Measurements from ENCODE around the gene PCIF1. TPM values are rescaled to one million over a fixed set of nuclear protein-coding genes. Genes with fewer than 3 reads are reported as not detected.
"Not testable (repeated sequence)": the region's sequence is repeated elsewhere in the genome, so short reads cannot be mapped to it uniquely, and the experiment has no call there.

Gene PCIF1
- total RNA-seq, 1 donor from 2014 or later: 19.0 TPM

DNA sequence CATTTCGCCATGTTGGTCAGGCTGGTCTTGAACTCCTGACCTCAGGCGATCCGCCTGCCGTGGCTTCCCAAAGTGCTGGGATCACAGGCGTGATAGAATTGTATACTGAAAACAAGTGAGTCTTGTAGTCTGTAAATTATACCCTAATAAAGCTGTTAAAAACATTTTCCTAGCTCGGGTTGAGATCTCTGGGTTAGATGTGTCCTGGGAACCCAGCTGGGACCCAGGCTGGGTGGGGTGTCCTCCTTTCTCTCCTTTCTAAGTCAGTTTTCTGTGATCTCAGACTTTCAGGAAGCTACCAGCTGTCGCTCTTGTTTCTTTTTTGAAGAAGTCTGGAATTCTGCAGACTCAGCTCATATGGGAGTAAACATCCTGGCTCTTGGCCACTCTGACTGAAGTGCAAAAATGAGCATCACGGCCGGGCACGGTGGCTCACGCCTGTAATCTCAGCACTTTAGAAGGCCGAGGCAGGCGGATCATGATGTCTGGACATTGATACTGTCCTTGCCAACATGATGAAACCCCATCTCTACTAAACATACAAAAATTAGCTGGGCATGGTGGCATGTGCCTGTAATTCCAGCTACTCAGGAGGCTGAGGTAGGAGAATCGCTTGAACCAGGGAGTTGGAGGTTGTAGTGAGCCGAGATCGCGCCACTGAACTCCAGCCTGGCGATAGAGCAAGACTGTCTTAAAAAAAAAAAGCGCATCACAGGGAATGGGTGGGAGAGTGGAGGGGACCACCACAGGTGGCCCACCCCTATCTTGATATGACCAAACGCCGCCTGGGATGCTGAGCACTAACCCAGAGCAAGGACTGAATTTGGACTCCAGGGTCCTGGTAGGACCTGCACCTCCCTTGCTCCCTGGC lies 9.9 kb upstream of the PCIF1 start:
- no peak for ATAC-seq

DNA sequence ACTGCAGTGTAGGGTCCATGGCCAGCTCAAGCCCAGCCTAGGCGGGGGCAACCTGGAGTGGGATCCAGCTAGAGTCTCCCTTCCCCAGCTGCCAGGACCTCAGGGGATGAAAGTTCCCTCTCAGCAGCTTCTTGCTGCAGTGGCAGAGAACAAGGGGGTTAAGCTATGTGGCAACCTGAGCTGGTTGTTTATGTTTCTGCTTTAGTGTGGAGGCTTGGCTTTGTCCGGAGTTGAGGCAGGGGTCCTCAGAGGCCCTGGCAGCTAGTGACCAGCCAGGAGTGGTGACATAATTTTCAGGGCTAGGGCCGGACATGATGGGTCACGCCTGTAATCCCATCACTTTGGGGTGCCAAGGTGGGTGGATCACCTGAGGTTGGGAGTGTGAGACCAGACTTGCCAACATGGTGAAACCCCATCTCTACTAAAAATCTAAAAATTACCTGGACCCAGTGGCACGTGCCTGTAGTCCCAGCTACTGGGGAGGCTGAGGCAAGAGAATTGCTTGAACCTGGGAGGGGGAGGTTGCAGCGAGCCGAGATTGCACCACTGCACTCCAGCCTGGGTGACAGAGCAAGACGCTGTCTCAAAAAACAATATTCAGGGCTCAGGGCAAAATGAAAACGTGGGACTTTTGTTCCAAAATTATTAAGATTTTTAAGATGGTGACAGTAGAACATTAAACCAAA lies 8.5 kb upstream of the PCIF1 start:
- no peak for ATAC-seq

DNA sequence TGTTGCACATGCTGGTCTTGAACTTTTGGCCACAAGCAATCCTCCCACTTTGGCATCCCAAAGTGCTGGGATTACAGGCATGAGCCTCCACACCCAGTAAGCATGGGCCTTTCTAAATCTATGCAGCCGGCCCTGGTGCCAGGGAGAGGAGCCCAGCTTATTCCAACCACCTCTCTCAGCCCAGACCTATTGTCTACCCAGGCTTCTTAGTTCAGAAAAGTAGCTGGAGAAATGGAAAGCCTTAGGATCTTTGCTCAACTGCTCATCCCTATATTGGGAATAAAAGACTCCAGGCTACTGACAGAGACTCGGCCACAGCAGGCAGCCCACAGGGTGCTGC lies 7.8 kb upstream of the PCIF1 start:
- no peak for ATAC-seq

DNA sequence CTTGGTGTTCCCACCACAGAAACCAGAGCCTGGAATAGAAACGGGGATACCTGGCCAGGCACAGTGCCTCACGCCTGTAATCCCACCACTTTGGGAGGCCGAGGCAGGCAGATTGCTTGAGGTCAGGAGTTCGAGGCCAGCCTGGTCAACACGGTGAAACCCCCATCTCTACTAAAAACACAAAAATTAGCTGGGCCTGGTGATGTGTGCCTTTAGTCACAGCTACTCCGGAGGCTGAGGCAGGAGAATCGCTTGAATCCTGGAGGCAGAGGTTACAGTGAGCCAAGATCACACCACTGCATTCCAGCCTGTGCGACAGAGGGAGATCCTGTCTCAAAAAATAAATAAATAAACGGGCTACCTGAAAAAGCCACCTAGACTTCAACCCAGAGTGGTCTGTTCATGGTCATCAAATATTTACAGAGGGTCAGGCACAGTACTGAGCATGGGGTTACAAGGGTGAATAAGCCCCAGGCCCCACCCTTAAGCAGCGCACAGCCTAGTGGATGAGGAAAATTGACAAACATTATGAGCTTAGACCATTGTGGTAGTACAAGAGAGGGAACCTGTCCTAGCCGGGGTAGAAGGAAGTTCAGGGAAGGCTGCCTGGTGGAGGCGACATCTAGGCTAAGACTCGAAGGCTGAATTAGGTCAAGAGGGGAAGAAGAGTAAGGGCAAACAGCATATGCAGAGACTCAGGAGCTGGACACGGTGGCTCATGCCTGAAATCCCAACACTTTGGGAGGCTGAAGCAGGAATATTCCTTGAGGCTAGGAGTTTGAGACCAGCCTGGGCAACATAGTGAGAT lies 7.2 kb upstream of the PCIF1 start:
- peak; percentile 10 for ATAC-seq

DNA sequence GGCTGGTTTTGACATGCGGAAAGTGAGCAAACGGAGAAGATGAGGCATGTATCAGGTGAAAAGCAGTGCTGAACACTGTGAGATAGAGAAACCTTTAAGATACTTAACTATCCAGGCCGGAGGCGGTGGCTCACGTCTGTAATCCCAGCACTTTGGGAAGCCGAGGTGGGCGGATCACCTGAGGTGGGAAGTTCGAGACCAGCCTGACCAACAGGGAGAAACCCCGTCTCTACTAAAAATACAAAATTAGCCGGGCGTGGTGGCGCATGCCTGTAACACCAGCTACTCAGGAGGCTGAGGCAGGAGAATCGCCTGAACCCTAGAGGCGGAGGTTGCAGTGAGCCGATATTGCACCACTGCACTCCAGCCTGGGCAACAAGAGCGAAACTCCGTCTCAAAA lies 2.8 kb upstream of the PCIF1 start:
- ATAC-seq: not testable (repeated sequence)

DNA sequence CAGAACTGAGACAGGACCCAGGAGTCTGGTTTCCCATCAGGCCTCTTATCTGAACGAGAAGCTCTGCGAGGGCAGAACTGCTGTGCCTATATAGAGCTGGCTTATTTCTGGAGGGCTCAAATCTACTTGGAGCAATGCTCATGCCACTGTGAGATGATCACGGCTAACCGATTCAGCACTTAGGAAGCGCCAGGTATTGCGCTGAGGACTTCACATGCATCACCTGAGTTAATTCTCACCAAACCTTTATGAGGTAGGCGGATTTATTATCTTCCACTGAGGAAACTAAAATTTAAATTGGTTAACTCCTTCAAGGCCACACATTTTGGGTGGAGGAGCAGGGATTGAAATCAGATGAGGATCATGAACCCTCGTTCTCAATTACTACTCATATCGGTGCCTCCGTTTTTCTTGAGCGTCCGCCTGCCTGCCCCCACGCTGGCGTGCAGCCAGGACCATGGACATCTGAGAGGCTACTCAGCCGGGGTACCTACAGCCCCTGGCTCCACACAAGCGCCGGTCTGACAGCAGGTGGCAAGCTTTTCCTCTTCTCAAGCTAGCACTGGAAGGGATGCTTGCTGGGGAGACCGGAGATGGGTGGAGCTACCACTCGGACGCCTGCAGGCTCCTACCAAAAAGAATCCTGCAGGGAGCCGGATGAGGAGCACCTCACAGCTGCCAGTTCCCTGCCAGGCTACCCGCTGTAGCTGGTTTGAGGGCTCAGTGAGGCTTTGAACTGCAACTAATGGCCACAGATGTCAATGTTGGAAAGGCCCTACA lies 1.0 kb upstream of the PCIF1 start:
- peak; percentile 51 for ATAC-seq

DNA sequence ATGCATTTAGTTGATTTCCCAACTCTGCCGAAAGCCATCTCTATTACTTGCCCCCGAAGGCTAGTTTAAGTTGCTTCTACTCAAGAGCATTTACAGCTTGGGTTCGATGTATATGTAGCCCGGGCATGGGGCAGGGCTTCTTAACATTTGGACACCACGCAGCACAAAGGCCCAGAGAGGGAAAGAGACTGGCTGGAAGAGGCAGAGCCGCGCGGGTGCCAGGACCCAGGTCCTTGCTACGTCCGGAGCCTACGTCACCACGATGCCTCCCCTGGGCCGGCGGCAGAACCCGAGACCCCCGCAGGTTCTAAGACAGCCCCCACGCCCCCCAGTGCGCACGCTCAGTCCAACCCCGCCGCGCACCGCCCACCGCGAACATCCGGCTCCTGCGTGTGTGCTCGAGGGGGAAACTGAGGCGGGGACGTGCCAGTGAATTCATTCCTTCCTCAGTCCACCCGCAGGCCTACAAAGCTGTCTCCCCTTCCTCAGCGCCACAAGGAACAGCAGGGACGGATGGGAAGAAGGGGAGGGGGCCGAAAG lies 367 bp upstream of the PCIF1 start:
- ATAC-seq: peak; percentile 16

DNA sequence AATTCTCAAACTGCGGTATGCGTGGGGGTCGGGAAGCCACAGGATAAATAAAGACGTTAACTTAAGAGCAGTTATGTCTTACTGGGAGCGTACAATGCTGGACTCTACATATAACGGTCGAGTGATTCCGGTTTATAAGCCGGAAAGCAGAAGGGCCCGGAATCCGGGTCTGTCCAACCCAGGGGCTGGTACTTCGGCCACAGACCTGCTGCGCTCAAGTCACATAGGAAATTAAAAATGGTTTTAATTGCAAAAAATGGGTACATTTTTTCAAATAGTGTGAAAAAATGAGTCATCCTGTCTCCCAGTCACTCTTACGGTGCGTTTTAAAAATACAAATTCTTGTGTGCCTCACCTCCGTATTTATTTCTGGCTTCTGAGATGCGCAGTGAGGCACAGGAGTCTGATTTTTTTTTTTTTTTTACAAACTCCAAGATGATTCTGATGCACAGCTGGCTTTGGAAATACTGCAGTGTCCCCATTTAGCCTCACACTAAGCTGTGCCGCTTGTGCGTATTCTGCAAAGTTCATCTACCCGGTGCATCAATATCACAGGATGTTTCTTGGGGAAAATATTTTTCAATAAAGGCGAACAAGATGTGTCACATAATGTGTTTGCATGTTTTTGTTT lies 1.0 kb downstream of the PCIF1 start:
- peak; percentile 2 for ATAC-seq

DNA sequence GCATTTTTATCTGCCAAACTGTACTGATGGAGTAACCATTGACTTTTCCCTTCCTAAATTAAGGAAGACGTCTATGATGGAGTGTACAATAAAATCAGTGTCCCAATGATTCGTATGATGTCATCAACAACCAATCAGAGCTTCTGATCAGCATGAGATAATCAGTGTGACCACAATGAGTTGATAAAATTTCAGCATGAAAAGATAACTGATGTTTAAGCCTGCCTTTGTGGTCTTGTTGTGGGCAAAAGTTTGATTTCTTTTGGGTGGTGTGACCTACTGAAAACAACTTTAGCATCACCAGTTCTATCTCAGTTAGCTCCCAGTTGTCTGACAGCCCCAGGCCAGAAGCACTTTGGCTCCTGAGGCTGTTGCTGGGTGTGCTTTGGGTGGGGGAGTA lies 3.3 kb downstream of the PCIF1 start:
- no peak for ATAC-seq

DNA sequence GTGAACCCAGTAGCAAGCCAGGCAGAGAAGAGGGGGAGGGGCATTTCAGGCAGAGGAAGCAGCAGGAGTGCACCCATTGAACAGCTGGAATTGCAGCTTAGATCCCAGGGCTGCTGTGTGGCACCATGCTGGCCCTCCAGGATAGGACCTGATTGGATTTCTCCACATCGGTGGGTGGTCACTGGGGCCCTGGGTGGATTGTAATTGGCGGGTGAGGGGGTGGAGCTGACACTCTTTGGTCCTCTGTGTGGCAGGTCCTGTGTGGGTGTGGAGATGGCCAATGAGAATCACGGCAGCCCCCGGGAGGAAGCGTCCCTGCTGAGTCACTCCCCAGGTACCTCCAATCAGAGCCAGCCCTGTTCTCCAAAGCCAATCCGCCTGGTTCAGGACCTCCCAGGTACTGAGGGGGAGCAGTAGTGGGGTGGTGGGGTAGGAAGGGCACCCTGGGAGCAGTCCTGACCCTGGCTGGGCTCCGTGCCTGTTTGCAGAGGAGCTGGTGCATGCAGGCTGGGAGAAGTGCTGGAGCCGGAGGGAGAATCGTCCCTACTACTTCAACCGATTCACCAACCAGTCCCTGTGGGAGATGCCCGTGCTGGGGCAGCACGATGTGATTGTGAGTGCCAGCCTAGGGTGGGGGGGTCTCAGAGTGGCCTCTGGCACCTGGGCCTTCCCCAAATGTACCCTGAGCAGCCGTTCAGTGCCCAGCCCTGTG lies 4.4 kb downstream of the PCIF1 start:
- ATAC-seq: no peak

DNA sequence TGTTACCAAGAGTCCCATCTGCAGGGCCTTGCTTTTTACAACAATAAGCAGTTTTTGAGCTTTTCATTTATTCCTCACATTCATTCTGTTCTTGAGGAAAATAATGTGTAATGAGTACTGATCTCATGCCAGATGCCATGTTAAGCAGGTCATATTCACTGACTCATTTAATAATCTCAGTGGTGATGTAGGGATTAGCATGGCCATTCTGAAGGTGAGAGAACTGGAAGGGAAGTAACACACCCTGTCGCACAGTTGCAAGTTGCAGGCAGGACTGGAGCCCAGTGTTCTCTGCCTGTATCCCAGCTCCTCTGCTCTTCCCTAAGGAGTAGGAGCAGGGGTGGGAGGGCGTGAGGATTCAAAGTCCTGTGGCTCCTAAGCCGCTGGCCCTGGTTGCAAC lies 5.6 kb downstream of the PCIF1 start:
- ATAC-seq: peak; percentile 54

DNA sequence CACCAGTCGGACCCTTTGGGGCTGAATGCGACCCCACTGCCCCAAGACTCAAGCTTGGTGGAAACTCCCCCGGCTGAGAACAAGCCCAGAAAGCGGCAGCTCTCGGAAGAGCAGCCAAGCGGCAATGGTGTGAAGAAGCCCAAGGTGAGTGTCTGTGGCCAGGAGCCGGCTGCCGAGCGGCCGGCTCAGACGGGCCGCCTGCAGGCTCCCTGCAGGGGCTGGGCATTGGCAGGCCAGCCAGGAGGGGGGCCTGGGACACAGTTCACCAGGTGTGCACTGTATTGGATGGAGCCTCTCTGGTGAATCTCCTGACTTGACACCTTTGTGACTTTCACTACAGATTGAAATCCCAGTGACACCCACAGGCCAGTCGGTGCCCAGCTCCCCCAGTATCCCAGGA lies 6.0 kb downstream of the PCIF1 start:
- ATAC-seq: no peak

DNA sequence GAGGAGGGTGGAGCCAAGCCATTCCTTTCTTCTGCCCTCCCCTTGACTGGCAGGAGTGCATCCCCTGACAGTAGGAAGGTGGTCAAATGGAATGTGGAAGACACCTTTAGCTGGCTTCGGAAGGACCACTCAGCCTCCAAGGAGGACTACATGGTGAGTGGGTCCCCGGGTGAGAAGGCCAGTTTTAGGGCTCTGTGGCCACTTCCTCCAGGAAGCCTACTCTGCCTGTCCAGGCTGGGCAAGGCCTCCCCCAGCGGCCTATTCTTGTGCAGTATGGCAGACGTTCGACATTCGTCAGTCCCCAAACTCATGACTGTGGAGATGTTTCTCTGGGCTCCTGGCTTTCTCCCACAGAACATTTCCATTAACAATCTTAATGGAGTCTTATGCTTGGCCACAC lies 9.1 kb downstream of the PCIF1 start:
- no peak for ATAC-seq

DNA sequence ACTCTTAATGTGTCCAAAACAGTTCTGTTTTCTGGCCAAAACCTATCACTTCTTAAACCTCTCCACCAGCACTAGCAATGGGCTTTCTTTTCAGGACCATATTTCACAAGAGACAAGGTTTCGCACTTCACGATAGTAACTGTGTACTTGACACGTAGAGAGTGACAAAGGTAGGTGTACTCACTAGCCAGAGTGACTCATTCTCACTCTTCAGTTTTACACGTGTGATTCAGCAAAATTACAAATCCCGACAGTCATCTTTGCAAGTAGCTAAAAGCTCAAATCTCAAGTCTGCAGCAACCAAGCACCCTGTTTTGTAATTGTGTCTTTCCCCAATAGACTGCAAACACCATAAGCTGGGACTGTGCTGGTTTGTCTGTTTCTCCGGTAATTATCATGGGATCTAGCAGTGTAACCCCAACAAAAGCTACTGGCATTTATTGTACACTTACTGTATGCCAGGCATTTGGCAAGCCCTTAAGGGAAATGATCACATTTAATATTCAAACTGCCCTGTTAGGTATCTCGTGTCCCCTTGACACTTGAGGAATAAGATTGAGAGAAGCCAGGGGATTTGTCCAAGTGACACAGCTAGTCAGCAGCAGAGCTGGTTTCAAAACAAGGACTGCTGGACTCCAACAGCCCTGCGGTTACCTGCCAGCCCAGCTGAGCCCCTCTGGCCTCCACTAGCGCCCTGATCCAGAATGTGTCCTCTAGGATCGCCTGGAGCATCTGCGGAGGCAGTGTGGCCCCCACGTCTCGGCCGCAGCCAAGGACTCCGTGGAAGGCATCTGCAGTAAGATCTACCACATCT lies 9.9 kb downstream of the PCIF1 start:
- ATAC-seq: peak; percentile 64

DNA sequence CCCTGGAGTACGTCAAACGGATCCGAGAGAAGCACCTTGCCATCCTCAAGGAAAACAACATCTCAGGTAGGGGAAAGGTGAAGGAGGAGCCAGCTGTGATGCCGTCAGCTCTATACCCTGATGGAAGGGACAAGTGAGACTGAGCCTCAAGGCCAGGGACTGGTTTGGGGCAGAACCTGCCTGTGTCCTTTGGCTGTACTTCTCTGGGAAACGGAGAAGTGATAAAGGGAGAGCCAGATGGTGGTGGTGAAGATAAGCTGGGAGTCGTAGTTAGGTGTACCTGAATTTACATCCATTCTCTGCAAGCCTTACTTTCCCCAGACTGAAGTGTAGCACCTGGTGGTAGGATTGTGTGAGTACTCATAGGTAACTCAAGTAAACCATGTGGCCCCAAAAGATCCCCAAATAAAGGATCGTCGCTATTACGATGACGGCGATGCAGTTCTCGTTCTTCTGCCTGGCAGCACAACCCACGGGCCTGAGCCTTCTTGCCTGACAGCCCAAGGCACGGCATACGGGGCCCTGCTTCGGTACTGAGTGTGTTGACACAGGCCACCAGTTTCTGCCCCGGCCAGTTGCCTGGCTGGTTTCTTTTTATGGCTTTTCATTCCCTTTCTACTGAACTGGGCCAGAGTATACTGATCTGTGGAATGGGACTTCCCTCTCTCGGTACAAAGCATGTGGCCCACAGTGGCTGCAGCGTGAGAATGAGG lies 10.6 kb downstream of the PCIF1 start:
- no peak for ATAC-seq

DNA sequence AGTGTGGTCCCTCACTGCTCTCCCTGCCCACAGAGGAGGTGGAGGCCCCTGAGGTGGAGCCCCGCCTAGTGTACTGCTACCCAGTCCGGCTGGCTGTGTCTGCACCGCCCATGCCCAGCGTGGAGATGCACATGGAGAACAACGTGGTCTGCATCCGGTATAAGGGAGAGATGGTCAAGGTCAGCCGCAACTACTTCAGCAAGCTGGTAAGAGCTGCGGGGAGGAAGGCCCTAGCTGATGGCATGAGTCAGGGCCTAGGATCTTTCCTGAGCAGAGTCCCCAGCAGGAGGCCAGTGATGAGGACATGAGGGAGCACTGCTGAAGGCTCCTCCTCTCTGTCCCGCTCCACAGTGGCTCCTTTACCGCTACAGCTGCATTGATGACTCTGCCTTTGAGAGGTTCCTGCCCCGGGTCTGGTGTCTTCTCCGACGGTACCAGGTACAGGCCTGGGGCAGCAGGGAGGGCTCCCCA lies 11.2 kb downstream of the PCIF1 start:
- peak; percentile 13 for ATAC-seq

DNA sequence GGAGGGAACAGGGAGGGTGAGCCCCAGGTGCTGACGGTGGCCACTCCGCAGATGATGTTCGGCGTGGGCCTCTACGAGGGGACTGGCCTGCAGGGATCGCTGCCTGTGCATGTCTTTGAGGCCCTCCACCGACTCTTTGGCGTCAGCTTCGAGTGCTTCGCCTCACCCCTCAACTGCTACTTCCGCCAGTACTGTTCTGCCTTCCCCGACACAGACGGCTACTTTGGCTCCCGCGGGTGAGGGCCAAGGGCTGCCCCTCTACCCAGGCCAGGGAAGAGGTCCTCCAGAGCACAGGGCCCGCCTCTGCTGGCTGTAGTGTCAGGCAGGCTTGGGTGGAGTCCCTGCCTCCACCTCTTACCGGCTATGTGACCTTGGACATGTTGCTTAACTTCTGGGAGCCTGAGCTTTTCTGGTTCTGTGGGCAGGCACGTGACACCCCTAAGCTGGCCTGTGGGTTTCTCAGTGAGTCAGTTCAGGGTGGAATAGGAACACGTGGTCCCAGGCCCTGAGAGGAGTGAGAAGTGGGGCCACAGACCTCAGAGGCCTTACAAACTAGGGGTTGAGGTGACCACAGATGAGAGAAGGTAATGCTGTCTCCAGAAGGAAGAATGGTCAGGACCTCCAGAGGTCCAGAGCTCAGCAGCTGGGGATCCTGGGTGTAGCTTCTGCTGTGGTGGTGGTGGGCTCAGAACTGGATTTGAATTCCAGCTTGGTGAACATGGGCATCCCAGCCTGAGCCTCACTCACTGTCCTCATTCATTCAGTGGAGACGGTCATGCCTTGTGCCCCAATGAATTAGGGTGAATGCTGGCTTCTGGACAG lies 11.9 kb downstream of the PCIF1 start:
- ATAC-seq: peak; percentile 68

DNA sequence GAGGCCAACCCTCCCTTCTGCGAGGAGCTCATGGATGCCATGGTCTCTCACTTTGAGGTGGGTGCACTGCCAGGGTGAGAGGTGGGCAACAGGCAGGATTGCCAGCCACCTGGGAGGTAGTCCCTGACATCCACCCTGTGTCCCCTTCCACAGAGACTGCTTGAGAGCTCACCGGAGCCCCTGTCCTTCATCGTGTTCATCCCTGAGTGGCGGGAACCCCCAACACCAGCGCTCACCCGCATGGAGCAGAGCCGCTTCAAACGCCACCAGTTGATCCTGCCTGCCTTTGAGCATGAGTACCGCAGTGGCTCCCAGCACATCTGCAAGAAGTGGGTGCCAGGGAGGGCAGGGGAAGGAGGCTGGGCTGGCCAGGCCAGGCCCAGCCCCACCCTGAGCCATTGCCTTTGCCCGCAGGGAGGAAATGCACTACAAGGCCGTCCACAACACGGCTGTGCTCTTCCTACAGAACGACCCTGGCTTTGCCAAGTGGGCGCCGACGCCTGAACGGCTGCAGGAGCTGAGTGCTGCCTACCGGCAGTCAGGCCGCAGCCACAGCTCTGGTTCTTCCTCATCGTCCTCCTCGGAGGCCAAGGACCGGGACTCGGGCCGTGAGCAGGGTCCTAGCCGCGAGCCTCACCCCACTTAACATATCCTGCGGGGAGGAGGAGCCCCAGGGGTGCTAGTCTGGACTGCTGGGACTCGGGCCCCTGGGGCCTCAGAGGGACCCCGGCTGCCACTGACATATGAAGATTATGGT lies 12.8 kb downstream of the PCIF1 start:
- no peak for ATAC-seq
